Neural progenitor cell (in vitro differentiated cells): ENCODE measurements around the gene OGFOD1.

Experiments
- CTCF ChIP-seq: fragments of 200-600 bp; sonication (generic); IDR thresholded peaks from 2 replicates; pipeline ENCODE4 v1.5.1; 2017; ENCODE audit warnings: antibody characterized with exemption, mild to moderate bottlenecking
- EZH2 ChIP-seq: fragments of 200-600 bp; sonication (generic); IDR thresholded peaks from 2 replicates; pipeline ENCODE4 v1.6.1; 2017; ENCODE audit warnings: antibody characterized with exemption, mild to moderate bottlenecking, moderate library complexity
- EZH2phosphoT487 ChIP-seq: fragments of 200-600 bp; sonication (generic); IDR thresholded peaks from 2 replicates; pipeline ENCODE4 v1.6.1; 2017; ENCODE audit warnings: antibody characterized with exemption

- no peak for TF ChIP-seq CTCF
- no peak for TF ChIP-seq EZH2
- no peak for TF ChIP-seq EZH2phosphoT487
These were observed 53.8 kb downstream of the OGFOD1 start for GRCh38 chr16:56505181-56505580.
